ENCODE results near the gene GLI3.

Gene GLI3

DNA sequence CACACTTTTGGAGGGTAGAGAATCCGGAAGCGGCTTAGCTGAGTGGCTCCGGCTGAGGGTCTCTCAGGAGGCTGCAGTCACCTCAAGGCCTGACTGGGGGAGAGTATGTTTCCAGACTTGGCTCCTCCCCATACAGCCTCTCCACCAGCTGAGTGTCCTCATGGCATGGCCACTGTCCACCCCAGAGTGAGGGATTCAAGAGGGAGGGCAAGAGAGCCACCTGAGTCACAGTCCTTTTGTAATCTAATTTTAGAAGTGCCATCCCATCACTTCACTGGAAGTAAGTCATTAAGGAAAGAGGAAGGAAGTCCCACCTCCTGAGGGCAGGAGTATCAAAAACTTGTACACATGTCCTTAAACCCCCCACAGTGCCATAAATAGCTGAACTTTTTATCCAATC is 134.0 kb downstream of the GLI3 start:
- DNase-seq, result no peak

DNA sequence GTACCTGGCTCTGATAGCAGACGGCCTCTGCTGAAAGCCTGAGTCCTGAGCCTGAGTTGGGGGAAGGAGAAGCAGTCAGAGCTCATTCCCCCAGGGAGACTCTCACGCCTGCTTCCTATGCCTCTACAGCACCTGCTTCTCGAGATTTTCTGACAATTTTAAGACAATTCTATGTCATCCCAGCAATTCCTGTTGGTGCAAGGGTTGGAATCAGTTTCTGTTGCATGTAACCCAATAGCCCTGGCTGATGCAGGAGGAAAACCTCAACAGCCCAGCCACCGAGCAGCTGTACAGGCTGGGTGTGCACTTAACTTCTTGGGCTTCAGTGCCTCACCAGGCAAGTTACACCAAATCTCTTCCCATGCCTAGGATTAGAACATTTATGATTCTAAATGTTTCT is 134.7 kb downstream of the GLI3 start:
- no peak for DNase-seq

DNA sequence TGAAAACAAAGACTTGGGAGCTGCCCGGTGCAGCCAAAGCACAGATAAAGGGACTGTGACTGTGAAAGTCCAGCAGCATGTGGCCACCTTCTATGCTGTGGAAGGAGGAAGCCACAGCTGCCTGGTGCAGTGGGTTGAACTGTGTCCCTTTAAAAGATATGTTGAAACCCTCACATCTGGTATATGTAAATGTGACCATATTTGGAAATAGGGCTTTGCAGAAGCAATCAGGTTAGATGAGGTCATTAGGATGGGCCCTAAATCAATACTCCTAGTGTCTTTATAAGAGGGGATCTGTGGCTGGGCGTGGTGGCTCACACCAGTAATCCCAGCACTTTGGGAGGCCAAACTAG is 136.9 kb downstream of the GLI3 start:
- DNase-seq, result no peak

DNA sequence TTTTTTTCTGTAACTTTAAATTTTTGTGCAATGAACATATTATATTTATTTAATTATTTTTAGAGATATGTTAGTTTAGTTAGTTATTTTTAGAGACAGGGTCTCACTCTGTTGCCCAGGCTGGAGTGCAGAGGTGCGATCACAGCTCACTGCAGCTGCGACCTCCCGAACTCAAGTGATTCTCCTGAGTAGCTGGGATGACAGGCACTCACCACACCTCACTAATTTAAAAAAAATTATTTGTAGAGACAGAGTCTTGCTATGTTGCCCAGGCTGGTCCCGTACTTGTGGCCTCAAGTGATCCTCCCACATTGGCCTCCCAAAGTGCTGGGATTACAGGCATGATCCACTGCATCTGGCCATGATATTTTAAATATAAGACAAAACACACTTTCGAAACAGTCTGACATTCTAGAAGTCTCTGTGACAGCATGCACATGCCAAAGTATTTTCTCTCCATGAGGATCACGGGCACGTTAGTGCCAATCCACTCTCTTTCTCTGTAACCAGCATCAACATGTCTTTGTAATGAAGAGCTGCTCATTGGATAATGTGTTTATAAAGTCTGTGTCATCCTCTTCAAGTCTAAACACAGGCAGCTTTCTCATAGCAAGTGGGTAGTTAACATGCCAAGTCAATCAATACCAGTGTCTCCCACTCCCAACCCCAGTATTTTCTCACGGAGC is 137.4 kb downstream of the GLI3 start:
- DNase-seq, result no peak

DNA sequence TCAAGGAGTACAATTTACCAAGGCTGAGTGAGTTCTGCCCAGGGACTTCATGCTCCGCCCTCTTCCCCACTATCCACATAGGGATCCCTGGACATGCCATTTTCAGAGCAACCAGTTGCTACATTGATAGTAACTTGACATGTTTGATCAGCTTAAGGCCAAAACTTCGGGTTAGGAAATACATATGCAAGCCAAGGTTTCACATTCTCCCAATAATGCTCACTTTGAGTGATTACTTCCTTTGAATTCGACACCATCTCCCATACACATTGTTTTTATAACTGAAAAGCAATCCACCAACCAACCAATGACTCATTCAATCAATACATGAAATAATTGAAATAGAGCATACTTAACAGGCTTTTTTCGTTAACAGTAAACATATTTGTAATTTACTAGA is 137.9 kb downstream of the GLI3 start:
- DNase-seq, result no peak

DNA sequence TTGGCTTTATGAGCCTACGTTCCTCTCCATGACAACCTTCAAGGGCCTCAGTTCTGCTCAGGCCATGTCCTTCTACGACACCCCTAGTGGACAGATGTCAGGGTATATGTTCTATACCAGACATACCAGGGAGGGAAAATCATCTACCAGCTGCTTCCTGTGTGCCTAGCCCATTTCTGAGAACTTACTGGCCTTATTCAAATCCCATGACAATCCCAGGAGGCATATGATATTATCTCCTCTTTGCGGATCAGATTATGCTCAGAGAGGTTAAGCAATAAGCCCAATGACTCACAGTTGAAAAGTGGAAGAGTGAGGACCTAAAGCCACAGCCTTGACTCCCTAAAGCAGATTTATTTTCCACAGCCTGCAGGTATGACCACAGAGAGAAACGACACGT is 139.3 kb downstream of the GLI3 start:
- peak; percentile 50 to 66 for DNase-seq

DNA sequence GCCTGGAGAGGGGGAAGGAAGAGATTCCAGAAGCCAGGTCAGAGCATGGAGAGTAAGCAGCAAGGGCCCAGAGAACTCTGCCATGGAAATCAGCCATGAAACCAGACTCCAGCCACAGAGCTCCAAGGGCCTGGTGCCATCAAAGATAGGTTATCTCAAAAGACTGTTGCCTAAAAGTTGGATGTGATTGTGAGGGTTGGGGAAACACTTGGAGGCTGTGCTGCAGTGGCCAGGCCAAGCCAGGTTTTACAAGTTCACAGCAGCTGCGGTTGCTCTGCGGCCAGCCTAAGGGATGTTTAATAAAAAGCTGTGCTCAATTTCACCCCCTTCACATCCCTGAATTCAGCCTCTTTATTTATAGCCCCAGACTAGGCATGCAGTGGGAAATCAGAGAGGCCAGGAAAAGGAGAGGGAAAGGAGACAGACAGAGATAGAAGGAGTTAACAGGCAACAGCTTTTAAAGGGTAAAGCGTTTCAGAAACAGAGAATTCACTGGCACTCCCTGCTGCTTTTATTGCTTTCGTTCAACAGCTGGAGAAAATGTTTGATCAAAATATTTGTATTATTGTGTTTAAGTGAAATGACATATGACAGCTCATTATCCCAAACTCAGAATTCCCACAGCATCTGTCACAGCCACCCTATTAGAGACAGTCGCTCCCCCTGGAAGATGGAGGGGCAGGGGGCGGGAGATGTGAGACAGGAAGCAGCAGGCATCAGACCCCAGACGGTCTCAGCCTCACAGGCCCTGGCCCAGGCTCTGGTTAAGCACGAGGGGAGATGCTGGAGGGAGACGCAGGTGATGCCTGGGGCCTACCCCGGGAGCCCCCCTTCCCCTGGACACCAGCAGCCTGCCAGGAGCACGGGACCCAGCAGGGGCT is 140.1 kb downstream of the GLI3 start:
- no peak for DNase-seq

DNA sequence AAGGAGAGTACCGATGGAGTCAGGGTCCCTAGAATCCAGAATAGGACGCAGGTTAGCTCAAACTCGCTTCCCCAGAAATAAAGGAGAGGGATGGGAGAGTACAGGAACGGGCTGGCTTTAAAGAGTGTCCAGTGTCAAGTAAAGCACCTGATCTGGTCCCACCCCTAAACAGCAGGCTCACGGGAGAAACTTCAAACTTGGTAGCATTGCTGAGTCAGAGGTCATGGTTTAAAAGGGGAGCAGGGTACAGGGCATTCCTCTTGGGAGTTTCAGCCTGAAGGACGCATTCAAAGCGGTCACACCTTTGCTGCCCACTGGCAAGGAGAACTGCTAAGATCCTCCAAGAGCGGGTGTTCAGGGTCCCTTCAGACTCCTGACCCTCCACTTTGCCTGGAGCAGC is 140.7 kb downstream of the GLI3 start:
- DNase-seq, result no peak

DNA sequence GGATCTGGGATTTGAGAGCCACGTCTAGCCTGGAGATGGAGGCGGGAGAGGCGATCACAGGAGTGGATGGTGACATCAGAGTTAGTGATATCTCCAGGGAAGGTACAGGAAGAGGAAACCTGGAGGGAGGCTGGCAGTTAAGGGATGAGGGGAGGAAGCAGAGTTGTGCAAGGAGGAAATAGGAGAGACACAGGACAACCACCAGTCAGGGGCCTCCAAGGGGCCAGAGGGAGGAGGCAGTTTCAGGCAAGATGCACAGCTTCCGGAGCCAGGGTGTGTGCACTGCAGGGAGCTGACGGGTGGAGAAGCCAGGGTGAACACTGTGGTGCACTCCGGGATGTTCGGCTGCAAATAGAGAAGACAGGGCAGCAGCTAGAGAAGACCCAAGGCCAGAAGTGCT is 141.2 kb downstream of the GLI3 start:
- no peak for DNase-seq

DNA sequence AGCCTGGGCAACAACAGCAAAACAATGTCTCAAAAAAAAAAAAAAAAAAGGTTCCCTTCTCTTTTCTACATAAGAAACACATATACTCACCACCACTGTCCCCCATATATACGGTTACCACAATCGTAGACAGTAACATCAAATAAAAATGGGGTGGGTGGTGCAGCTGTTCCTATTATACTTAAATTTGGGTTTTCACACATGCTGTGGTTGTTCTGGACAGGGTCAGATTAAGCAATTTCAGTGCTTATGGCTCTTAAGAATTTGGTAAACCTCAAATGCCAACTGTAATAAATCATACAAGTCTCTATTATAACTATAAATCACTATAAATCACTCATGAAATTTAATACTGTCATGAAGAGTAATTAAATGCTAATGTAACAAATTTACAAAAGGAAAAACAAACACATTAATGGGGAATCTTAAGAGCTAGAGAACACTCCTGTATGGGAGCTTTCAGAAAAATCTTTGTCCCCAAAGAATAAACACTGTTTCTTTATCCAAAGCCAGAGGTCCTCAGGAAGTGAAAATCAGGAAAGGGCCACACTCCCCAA is 143.6 kb downstream of the GLI3 start:
- DNase-seq, result no peak

DNA sequence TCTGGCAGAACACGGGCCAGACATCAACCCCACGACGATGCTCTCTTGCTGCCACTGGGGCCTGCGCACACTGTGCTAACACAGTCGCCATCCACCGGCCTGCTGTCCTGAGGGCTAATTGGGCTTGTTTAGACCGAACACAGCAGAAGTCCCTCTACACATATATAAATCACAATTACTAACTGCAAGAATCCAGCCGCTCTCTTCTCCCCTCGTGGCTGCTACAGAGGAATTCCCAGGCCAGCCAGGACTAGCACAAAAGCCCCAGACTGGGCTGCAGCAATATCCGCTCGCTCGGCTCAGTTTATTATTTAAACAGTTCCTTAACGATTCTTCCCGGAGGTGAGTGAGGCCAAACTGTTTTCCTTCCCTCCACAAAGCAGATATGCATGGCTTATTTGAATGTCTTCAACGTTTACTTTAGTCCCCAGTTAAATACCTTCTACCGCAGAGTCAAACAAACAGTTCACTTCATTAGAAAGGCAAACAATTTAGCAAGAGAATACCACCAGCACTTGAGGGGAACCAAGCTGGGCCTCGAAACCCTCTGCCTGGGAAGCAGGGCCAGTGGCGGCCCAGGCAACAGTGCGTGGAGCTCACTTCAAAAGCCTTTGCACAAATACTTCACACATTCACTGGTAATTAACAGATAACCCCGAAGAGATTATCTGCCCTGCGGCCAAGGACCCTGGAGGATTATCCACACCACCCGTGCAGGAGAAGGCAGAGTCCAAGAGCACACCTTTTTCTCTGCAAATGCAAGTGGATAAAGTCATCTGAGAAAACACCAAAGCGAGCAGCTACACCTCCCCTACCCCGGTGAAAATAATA is 145.3 kb downstream of the GLI3 start:
- DNase-seq, result peak; percentile 63 to 64

DNA sequence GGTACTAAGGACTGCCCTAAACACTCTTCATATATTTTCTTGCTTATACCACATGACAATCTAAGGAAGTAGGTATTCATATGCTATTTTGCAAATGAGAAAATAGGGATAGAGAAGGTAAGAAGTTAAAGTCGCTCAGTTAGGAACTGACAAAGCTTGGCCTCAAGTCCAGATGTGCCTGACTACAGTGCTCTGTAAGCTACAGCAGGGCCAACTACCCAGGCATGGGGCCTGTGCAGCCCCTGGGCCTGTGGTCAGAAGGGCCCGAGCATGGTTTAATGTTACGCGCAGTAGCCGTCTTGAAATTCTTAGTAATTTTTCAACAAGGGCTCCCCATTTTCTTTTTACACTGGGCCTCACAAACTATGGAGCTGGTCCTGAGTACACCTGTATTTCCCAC is 146.2 kb downstream of the GLI3 start:
- no peak for DNase-seq

DNA sequence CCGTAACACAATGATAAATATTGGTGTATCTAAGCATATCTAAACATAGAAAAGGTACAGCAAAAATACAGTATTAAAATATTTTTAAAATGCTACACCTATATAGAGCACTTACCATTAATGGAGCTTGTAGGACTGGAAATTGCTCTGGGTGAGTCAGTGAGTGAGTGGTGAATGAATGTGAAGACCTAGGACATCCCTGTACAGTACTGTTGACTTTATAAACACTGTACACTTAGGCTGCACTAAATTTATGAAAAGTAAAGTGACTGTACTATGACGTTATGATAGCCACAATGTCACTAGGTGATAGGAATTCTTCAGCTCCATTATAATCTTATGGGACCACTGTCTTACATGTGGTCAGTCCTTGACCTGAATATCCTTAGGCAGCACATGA is 147.0 kb downstream of the GLI3 start:
- no peak for DNase-seq

DNA sequence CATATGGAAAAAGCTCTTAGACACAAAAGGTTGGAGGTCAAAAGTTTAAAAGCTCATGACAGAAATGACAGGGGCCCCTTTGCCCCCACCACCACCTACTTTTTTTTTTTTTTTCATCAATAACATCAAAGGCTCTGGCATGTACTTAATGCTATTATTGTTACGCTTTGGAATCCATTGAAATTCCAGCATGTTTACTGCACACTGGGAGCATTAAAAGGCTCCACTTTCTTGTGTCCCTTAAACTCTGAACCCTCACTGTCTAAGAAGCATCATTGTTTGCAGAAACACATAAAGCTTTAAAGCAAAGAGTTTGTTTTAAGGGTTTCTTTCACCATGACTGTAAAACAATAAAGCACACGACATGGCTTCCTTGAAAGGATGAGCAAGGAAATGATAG is 149.4 kb downstream of the GLI3 start:
- DNase-seq, result no peak

DNA sequence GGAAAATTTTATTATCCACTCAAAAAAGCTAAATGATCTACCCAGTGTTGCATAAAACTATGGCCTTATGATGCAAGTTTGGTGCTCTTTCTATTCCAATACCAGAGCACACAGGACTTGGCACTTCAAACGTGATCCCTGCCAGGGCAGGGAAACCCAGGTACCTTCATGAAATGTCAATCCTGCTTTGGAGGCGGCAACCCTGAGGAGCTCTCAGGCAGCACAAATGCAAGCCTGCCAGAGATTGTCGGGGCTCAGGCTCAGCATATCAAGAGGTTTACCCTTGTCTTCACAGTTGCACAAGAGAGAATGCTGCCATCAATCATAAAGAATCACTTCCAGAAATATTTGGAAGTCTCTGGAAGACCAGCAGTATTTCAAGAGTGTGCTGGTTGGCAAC is 151.5 kb downstream of the GLI3 start:
- no peak for DNase-seq

DNA sequence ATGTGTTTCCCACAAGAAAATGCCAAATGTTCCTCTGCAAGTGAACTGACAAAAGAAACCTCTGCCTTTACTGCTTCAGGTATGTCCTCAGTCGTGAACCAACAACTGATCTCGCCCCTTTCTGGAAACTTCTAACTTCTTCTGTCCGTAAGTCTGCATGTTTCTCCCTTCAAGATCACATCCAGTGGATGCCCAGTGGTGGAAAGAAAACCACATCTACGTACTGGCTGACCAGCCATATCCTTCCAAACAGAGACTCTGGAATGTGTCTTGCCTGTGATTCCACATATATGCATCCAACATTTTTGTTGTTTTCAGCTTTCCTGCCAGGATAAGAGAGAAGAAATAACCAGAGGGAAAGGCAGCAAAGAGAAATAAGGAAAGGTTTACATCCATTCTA is 152.7 kb downstream of the GLI3 start:
- no peak for DNase-seq

DNA sequence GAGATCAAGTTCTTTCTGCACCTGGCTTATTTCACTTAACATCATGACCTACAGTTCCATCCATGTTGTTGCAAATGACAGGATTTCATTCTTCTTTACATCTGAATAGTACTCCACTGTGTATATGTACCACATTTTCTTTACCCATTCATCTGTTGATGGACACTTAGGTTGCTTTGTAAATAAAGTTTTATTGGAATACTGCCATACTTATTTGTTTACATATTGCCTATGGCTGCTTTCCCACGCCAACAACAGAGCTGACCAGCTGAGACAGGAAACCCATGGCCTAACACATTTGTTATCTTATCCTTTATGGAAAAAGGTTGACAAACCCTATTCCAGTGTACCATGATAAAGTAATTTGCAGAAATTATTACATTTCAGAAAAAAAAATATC is 153.7 kb downstream of the GLI3 start:
- no peak for DNase-seq

DNA sequence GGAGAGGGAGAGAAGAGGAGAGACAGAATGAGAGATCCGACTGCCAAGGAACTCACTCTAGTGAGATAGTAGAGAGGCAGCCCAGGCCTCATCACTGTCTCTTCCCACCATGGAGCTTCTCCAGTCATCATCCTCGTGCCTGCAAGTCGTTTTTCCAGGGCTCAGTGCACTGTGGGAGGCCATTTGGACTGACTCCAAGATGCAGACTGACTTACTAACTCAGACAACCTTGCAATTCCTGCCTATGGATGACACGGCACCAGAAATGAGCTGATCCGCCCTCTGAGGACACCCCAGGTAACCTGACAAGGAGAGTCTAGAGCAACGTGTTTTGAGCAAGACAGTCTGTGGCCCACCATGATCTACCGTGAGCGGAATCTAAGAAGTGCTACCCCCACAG is 154.9 kb downstream of the GLI3 start:
- DNase-seq, result no peak

DNA sequence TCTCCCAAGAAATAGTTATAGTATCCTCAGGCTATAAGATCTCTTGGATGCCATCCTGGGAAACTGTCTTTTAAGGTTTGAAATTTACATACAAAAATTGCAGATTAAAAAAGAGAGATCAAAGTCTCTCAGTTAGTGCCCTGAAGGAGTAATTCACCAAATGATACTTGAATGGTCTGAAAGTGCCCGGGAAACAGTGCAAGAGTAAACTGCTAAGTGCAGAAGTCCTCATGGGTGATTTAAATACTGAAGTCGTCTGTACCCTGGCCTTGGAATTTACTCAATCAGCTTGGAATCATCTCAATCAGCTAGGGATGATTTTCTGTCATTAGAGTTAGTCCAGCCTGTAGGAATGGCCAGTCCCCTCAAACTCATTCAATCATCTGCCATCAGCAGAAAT is 155.3 kb downstream of the GLI3 start:
- DNase-seq, result no peak

DNA sequence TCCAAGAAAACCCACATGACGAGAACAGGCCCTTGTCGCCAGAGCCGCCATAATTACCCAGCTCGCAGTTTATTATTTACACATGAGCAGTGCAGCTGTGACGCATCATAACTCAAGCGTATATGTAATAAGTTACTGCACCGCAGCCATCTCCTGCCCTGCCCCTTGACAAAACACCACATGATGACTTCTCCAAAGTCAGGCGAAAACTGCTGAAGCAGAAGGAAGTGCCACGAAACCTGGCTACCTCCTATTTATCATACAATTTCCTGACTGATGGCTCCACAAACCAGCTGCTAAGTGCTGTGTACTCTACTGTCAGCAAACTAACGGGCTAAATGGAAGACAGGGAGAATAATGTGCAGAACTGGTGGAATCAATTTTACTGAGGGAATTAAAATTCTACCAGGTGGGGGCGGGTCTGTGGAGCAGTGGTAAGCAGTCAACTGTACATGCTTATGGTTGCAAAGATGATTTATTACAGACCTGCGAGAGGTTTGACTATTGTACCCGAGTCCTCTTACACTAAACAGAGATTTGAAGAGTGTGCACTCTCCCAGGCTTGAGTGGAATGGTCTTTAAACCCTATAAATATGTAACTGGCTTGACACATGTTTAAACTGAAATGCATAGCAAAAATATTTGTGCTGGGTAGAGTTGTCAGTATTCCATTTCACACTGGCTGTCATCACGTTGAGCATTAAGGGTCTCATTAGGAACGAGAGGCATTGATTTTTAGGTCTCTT is 156.0 kb downstream of the GLI3 start:
- DNase-seq, result peak; percentile 81 to 83

DNA sequence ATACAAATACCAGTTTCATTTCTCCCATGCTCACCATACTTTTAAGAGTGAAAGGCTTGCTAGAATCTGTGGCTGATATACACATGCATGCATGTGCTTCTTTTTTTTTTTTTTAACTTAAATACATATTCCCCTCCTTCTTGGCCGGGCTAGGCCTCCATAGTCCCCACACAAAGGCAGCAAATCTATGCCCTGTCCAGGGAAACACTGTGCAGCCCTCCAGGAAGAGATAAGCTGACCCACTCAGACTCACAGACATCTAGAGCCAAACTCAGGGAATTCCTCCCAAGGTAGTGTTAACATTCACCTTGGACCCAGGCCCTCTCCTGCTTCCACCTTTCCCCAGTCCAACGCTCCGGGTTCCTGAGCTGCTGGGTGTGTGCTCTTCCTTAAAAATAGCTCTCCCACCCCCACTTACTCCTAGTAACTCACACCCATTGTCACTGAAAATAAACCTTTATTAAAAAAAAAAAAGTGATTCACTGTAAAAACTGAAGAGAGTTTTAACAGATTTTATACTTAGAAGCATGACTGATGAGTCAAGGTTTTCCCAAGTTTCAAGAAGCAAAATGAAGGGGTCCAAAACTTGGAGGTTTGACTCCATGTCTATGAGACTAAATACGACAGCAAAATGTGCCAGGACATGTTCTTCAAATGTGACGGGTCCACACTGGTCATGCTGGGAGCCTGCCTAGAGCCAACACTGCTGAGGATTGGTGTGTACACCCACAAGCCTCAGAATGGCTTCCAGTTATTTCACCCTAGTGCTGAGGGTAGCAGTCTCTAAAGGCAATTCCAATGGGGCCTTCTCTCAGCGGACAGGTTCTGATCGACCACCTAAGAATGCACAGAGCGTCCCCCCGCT is 159.5 kb downstream of the GLI3 start:
- DNase-seq, result no peak

DNA sequence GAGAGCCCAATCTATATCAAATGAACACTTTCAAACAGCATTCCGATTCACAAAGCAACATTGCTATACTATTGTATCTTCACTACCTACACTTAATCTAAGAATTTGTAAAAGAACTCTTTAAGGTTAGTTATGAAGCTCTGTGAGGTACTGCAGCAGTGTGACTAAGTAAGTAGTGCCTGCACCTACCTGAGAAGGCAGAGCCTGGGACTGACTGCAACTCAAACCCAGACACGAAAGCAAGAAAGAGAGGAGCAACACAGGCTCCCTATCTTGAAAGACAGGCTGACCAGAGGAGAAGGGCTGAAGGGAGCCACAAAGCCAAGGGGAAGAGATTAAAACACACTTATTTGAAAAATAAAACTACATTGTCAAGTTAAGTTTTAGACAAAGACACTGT is 160.1 kb downstream of the GLI3 start:
- DNase-seq, result no peak
